ENCODE measurements around the gene ADAM12. TPM values are rescaled to one million over a fixed set of nuclear protein-coding genes. Genes with fewer than 3 reads are reported as not detected.

The ADAM12 gene
- total RNA-seq, 2 experiments from 2014 or later: 1.2 to 1.5 TPM

DNA sequence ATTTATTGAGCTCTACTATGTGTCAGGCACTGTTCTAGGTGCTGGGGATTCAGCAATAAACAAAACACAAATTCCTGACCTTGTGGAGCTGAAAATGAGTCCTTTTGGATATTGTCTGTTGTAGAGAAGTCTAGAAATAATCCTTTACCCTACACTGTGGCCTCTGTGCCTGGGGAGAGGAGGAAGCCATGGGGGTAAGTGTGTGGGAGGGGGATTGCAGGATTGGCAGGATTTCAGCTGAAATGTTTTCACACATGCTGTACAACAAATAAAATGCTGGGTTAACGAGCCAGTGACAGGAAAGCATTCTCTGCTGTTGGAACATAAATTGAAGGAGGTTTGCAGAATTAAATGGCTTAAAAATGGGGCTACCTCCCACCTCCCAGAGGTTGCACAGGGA, 302.5 kb downstream of the ADAM12 start:
- peaks cover 8% of the 10 kb centered on the region for H3K27me3 Mint-ChIP-seq
- H3K27me3 ChIP-seq (ENCODE audit: control insufficient read depth in 1 of 2, insufficient read depth in 2 of 2, low read length in 2 of 2): no peaks in the 10 kb centered on the region
- DNase-seq (no peak), ATAC-seq (ENCODE audit: poor library complexity) (no peak)
- H3K36me3 Mint-ChIP-seq (ENCODE audit: low read depth): no peaks in the 10 kb centered on the region
- CTCF ChIA-PET: interaction anchor here (0.5 kb wide), 1 partner anchor 9 kb away, joined by 5 read pairs; no protein-coding TSS in a partner anchor
- no peaks in the 10 kb centered on the region for H3K36me3 ChIP-seq (ENCODE audit: insufficient read depth, low read length)
- H3K4me1 Mint-ChIP-seq (ENCODE audit: low read depth): no peaks in the 10 kb centered on the region
- intact Hi-C loops (cut with DNase I, micrococcal nuclease): no loop called here
- no peak overlapping the region for H3K27ac Mint-ChIP-seq
- H3K4me3 ChIP-seq (ENCODE audit: low read length): no peak overlapping the region
- H3K27ac ChIP-seq (ENCODE audit: low read depth in 1 of 2, low read length in 2 of 2): no peak overlapping the region
- H3K4me1 ChIP-seq (ENCODE audit: insufficient read depth, low read length): no peaks in the 10 kb centered on the region
- H3K9me3 Mint-ChIP-seq: no peaks in the 10 kb centered on the region
- no peak overlapping the region for H3K4me3 Mint-ChIP-seq
- no peak for TF ChIP-seq CTCF (IDR thresholded peaks at IDR 0.05)
- H3K9me3 ChIP-seq (ENCODE audit: control insufficient read depth in 1 of 2, insufficient read depth in 1 of 2, low read length in 2 of 2): peaks cover 0 to 6% of the 10 kb centered on the region in 2 experiments
- POLR2A ChIA-PET: no interaction called here

DNA sequence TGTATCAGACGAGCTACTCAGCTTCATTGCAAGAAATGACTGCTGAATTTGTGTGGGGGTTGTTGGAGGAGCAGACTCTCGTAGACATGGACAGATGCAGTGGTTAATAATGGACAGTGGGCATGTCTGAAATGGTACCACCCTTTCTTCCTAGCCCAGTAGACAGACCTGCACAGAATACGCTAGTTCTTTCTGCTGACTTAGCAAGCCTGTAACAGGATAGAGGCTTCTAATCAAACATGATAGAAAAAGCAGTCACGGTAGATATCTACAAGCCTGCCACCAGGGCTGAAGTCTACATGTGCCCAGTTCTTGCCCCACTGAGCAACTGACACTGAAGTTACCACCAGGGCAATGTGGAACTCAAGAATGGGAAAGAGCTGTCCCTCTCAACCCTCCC, 303.9 kb downstream of the ADAM12 start:
- CTCF ChIA-PET: interaction anchor here (0.6 kb wide), 1 partner anchor 40 kb away, joined by 4 read pairs; no protein-coding TSS in a partner anchor
- Histone ChIP-seq H3K36me3 (ENCODE audit: insufficient read depth, low read length) (no peaks in the 10 kb centered on the region), H3K27ac (ENCODE audit: low read depth in 1 of 2, low read length in 2 of 2) (no peak overlapping the region), H3K27me3 (ENCODE audit: control insufficient read depth in 1 of 2, insufficient read depth in 2 of 2, low read length in 2 of 2) (no peaks in the 10 kb centered on the region), H3K9me3 (ENCODE audit: control insufficient read depth in 1 of 2, insufficient read depth in 1 of 2, low read length in 2 of 2) (peaks cover 0 to 6% of the 10 kb centered on the region in 2 experiments), H3K4me3 (ENCODE audit: low read length) (no peak overlapping the region), H3K4me1 (ENCODE audit: insufficient read depth, low read length) (no peaks in the 10 kb centered on the region)
- H3K4me1 Mint-ChIP-seq (ENCODE audit: low read depth): no peaks in the 10 kb centered on the region
- no peaks in the 10 kb centered on the region for H3K36me3 Mint-ChIP-seq (ENCODE audit: low read depth)
- H3K4me3 Mint-ChIP-seq: no peak overlapping the region
- intact Hi-C loops (cut with DNase I, micrococcal nuclease): no loop called here
- POLR2A ChIA-PET: no interaction called here
- TF ChIP-seq CTCF (IDR thresholded peaks at IDR 0.05): no peak
- peaks cover 14% of the 10 kb centered on the region for H3K27me3 Mint-ChIP-seq
- no peak overlapping the region for H3K27ac Mint-ChIP-seq
- no peak for ATAC-seq (ENCODE audit: poor library complexity)
- H3K9me3 Mint-ChIP-seq: no peaks in the 10 kb centered on the region
- DNase-seq: no peak

DNA sequence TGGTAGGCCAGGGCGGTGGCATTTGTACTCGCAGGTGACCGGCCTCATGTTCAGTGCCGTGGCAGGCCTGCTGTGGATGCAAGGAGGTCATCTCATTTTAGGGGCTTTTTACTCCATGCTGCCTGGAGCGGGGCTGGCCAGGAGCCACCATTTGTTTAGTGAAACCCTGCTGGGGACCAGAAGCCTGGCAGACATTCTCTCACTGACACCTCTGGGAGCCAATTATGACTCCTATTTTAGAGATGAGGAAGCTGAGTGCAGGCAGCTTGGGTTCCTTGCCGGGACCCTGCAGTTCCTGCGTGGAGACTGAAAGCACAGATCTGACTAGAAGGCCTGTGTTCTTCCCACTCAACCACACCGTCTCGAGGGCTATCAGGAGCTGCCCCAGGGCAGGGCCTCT, 305.3 kb downstream of the ADAM12 start:
- DNase-seq: no peak
- Histone ChIP-seq H3K4me1 (ENCODE audit: insufficient read depth, low read length) (no peaks in the 10 kb centered on the region), H3K27me3 (ENCODE audit: control insufficient read depth in 1 of 2, insufficient read depth in 2 of 2, low read length in 2 of 2) (no peaks in the 10 kb centered on the region), H3K9me3 (ENCODE audit: control insufficient read depth in 1 of 2, insufficient read depth in 1 of 2, low read length in 2 of 2) (peaks cover 0 to 6% of the 10 kb centered on the region in 2 experiments), H3K36me3 (ENCODE audit: insufficient read depth, low read length) (no peaks in the 10 kb centered on the region), H3K27ac (ENCODE audit: low read depth in 1 of 2, low read length in 2 of 2) (no peak overlapping the region), H3K4me3 (ENCODE audit: low read length) (no peak overlapping the region)
- no peak for ATAC-seq (ENCODE audit: poor library complexity)
- Mint-ChIP-seq H3K9me3 (no peaks in the 10 kb centered on the region), H3K27me3 (peaks cover 14% of the 10 kb centered on the region), H3K27ac (no peak overlapping the region), H3K4me3 (no peak overlapping the region), H3K4me1 (ENCODE audit: low read depth) (no peaks in the 10 kb centered on the region), H3K36me3 (ENCODE audit: low read depth) (no peaks in the 10 kb centered on the region)
- CTCF ChIA-PET: no interaction called here
- POLR2A ChIA-PET: no interaction called here
- intact Hi-C loops (cut with DNase I, micrococcal nuclease): no loop called here
- no peak for TF ChIP-seq CTCF (IDR thresholded peaks at IDR 0.05)

Measured in CD4-positive, alpha-beta T cell (primary cell).